Stomach (tissue), 4 donors: ENCODE results near the gene ABHD12B.

Source experiments
- CTCF ChIP-seq, 7 experiments: fragments of 450-650 bp in 4 of 7; fragments of 200-600 bp in 3 of 7; sonication (generic) in 3 of 7; IDR thresholded peaks; one replicate each; pipeline ENCODE4 v1.5.1; 2016 to 2019; ENCODE audit warnings: antibody characterized with exemption in 7 of 7, control low read depth in 2 of 7, mild to moderate bottlenecking in 1 of 7
- EP300 ChIP-seq: sonication (generic); formaldehyde crosslinking; IDR thresholded peaks from one replicate; pipeline ENCODE4 v1.6.1; 2017; ENCODE audit warnings: antibody characterized with exemption

DNA sequence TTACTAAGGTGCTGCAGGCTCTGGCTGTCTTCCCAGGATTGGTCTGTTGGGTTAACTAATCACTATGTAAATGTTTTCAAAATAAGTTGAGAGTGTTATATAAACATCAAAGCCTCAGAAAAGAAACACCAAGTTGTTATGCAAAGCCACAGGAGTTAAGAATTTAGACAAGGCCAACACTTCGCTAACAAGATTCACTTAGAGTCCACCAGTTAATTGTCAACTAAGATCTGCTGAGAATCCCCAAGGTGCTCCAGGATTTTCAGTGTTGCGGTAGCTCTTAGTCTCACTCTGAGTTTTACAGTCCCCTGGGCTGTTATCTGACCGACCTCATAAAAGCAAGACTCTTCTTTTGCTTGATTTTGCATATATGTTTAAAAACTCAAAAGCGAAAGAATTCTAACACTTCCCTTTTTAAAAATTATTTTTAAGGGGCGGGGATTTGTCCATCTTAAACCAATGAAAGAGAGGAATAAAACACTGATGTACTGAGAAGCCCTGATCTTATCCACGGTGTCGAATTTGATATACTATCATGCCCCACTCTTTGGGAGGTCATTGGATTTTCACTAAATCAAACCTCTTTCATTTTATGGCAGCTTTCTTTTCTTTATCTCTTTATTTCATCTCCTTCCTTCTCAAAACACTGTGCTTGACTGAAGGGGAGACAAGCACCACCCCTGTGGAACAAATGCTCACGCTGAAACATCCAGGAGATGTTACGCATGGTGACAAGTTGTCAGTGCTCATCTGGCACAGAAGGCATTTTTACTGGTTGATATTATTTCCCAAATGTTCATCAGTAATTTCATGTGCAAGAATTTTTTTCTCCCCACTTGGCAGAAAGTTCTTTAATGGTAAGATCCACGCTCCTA is 47.9 kb upstream of the ABHD12B start:
- TF ChIP-seq EP300 (no peak), CTCF (IDR thresholded peaks at IDR 0.05) (no peak)
